ENCODE measurements around the gene TTC21B. TPM values are rescaled to one million over a fixed set of nuclear protein-coding genes. Genes with fewer than 3 reads are reported as not detected.

The TTC21B gene
- total RNA-seq, 1 donor from 2014 or later = 12.0 TPM

DNA sequence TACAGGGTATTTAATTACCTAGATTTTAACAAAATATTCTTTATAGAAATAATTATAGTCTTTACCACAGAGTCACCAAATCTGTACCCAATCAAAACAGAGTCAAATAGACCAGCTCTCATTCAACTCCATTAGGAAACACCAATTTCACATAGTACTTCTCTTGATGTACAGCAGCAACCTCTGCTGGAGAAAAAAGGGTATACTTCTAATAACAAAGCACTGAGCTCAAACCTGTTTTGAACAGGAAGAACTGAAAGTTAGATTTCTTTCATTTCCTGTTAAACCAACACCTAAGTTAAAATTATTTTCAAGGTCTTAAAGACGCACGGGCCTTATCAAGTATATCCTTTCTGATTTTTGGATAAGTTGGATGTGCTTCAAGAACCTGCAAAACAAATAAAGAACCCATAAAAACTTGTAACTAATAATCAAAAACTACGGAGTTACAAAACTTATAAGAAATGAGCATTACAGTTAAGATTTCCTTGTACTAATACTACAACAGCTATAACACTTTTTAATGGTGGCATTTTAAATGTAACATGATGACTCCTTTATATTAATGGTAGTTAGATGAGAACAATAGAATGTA lies 79.0 kb downstream of the TTC21B start:
- H3K4me1 Mint-ChIP-seq (ENCODE audit: low read depth, unreplicated experiment) = peaks cover 8% of the 10 kb centered on the region
- Histone ChIP-seq H3K4me2 (ENCODE audit: low read length) (no peak overlapping the region), H3K4me3 (ENCODE audit: insufficient read depth, low read depth, low read length) (no peak overlapping the region), H4K20me1 (ENCODE audit: insufficient read depth, low read length) (no peaks in the 10 kb centered on the region), H3K27me3 (ENCODE audit: insufficient read depth, low read length) (no peaks in the 10 kb centered on the region), H3K9ac (ENCODE audit: low read length) (no peak overlapping the region), H3K4me1 (ENCODE audit: insufficient read depth, low read length) (no peaks in the 10 kb centered on the region), H3K79me2 (ENCODE audit: insufficient read depth, low read length) (no peaks in the 10 kb centered on the region), H3K9me3 (ENCODE audit: insufficient read depth, low read depth, low read length) (no peaks in the 10 kb centered on the region), H3K27ac (ENCODE audit: low read depth, low read length) (no peak overlapping the region), H3K36me3 (ENCODE audit: insufficient read depth, low read length) (no peaks in the 10 kb centered on the region), H2AFZ (ENCODE audit: low read depth, low read length) (no peak overlapping the region)
- no peak overlapping the region for H3K4me3 Mint-ChIP-seq (ENCODE audit: unreplicated experiment)
- H3K9me3 Mint-ChIP-seq (ENCODE audit: unreplicated experiment) = no peaks in the 10 kb centered on the region
- DNase-seq (ENCODE audit: low read depth) (peak; percentile 46), FAIRE-seq (peak; percentile 54)
- no peaks in the 10 kb centered on the region for H3K27me3 Mint-ChIP-seq (ENCODE audit: low read depth, unreplicated experiment)
- TF ChIP-seq EZH2 (IDR thresholded peaks at IDR 0.05; ENCODE audit: insufficient read depth, low read length) = no peak
- TF ChIP-seq, protein P1, sequence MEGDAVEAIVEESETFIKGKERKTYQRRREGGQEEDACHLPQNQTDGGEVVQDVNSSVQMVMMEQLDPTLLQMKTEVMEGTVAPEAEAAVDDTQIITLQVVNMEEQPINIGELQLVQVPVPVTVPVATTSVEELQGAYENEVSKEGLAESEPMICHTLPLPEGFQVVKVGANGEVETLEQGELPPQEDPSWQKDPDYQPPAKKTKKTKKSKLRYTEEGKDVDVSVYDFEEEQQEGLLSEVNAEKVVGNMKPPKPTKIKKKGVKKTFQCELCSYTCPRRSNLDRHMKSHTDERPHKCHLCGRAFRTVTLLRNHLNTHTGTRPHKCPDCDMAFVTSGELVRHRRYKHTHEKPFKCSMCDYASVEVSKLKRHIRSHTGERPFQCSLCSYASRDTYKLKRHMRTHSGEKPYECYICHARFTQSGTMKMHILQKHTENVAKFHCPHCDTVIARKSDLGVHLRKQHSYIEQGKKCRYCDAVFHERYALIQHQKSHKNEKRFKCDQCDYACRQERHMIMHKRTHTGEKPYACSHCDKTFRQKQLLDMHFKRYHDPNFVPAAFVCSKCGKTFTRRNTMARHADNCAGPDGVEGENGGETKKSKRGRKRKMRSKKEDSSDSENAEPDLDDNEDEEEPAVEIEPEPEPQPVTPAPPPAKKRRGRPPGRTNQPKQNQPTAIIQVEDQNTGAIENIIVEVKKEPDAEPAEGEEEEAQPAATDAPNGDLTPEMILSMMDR (IDR thresholded peaks at IDR 0.05; ENCODE audit: insufficient read depth, low read depth, low read length) = peak; percentile 74
- H3K36me3 Mint-ChIP-seq (ENCODE audit: low read depth, unreplicated experiment) = peaks cover 6% of the 10 kb centered on the region
- H3K27ac Mint-ChIP-seq (ENCODE audit: unreplicated experiment) = no peak overlapping the region

DNA sequence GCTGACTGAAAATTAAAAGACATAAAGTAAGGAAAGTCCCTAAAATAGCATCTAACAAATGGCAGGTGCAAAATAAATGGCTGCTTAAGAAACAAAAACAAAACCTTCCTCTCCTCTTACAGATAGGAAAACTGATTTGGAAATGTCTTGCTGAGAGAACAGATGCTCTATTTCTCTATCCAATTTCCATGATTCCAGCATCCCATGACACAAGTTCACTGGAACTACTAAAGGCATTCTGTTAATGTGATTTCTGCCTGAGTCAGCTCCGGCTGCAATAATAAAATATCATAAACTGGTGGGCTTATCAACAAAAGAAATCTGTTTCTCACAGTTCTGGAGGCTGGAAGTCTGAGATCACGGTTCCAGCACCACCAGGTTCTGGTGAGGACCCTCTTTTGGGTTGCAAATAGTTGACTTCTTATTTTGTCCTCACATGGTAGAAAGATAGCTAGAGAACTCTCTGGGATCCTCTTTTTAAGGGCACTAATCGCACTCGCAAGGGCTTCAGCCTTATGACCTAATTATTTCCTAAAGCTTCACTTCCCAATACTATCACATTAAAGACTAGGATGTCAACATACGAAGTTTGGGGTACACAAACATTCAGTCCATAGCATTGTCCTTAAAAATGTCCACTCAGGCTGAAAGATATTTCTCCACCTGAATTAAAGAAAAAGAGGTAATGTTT lies 81.3 kb downstream of the TTC21B start:
- Mint-ChIP-seq H3K27me3 (ENCODE audit: low read depth, unreplicated experiment) (no peaks in the 10 kb centered on the region), H3K36me3 (ENCODE audit: low read depth, unreplicated experiment) (peaks cover 6% of the 10 kb centered on the region), H3K9me3 (ENCODE audit: unreplicated experiment) (no peaks in the 10 kb centered on the region), H3K4me3 (ENCODE audit: unreplicated experiment) (no peak overlapping the region), H3K27ac (ENCODE audit: unreplicated experiment) (no peak overlapping the region), H3K4me1 (ENCODE audit: low read depth, unreplicated experiment) (peaks cover 8% of the 10 kb centered on the region)
- Histone ChIP-seq H2AFZ (ENCODE audit: low read depth, low read length) (no peak overlapping the region), H3K4me2 (ENCODE audit: low read length) (no peak overlapping the region), H3K79me2 (ENCODE audit: insufficient read depth, low read length) (no peaks in the 10 kb centered on the region), H3K4me3 (ENCODE audit: insufficient read depth, low read depth, low read length) (no peak overlapping the region), H3K9me3 (ENCODE audit: insufficient read depth, low read depth, low read length) (no peaks in the 10 kb centered on the region), H4K20me1 (ENCODE audit: insufficient read depth, low read length) (no peaks in the 10 kb centered on the region), H3K27me3 (ENCODE audit: insufficient read depth, low read length) (no peaks in the 10 kb centered on the region), H3K9ac (ENCODE audit: low read length) (no peak overlapping the region), H3K36me3 (ENCODE audit: insufficient read depth, low read length) (no peaks in the 10 kb centered on the region), H3K4me1 (ENCODE audit: insufficient read depth, low read length) (no peaks in the 10 kb centered on the region), H3K27ac (ENCODE audit: low read depth, low read length) (no peak overlapping the region)
- TF ChIP-seq, protein P1 (IDR thresholded peaks at IDR 0.05; ENCODE audit: insufficient read depth, low read depth, low read length) = no peak
- no peak for TF ChIP-seq EZH2 (IDR thresholded peaks at IDR 0.05; ENCODE audit: insufficient read depth, low read length)
- DNase-seq (ENCODE audit: low read depth) (no peak), FAIRE-seq (peak; percentile 58)

- no peak for TF ChIP-seq EZH2 (IDR thresholded peaks at IDR 0.05; ENCODE audit: insufficient read depth, low read length)
- TF ChIP-seq, protein P1 (IDR thresholded peaks at IDR 0.05; ENCODE audit: insufficient read depth, low read depth, low read length) = no peak
- H3K4me1 ChIP-seq (ENCODE audit: insufficient read depth, low read length) = no peaks in the 10 kb centered on the region
- Mint-ChIP-seq H3K36me3 (ENCODE audit: low read depth, unreplicated experiment) (peaks cover 6% of the 10 kb centered on the region), H3K4me3 (ENCODE audit: unreplicated experiment) (no peak overlapping the region), H3K27me3 (ENCODE audit: low read depth, unreplicated experiment) (no peaks in the 10 kb centered on the region), H3K27ac (ENCODE audit: unreplicated experiment) (no peak overlapping the region), H3K9me3 (ENCODE audit: unreplicated experiment) (no peaks in the 10 kb centered on the region), H3K4me1 (ENCODE audit: low read depth, unreplicated experiment) (peaks cover under 1% of the 10 kb centered on the region)
- no peaks in the 10 kb centered on the region for H3K27me3 ChIP-seq (ENCODE audit: insufficient read depth, low read length)
- no peaks in the 10 kb centered on the region for H3K79me2 ChIP-seq (ENCODE audit: insufficient read depth, low read length)
- H3K9me3 ChIP-seq (ENCODE audit: insufficient read depth, low read depth, low read length) = no peaks in the 10 kb centered on the region
- no peaks in the 10 kb centered on the region for H4K20me1 ChIP-seq (ENCODE audit: insufficient read depth, low read length)
- DNase-seq (ENCODE audit: low read depth) = no peak
- FAIRE-seq = no peak
- no peak overlapping the region for H3K4me2 ChIP-seq (ENCODE audit: low read length)
- no peak overlapping the region for H3K9ac ChIP-seq (ENCODE audit: low read length)
- no peak overlapping the region for H2AFZ ChIP-seq (ENCODE audit: low read depth, low read length)
- no peak overlapping the region for H3K4me3 ChIP-seq (ENCODE audit: insufficient read depth, low read depth, low read length)
- no peaks in the 10 kb centered on the region for H3K36me3 ChIP-seq (ENCODE audit: insufficient read depth, low read length)
- H3K27ac ChIP-seq (ENCODE audit: low read depth, low read length) = no peak overlapping the region
Measured at GRCh38 chr2:165871025-165871424, 82.6 kb downstream of the TTC21B start.

Measured in astrocyte (in vitro differentiated cells and primary cell).